DMS53 treated with DMSO at 0.1 percent for 48 hours (cell line): ENCODE data around the gene KRT38.

ENCODE experiments used
- DNase-seq: peaks from one replicate; lab custom pipeline; 2025; ENCODE audit not compliant: unreplicated experiment; lab: John Stamatoyannopoulos, UW

Gene KRT38

GRCh38 chr17:41440531-41441033 is at the start of gene KRT38:
KRT38 (minus strand) TSS chr17:41440983; CDS start chr17:41440921, 62 bp downstream.
- DNase-seq = no peak

- no peak for DNase-seq
Measured at GRCh38 chr17:41489531-41489930, 48.7 kb upstream of the KRT38 start, which contains the start of gene KRT36. KRT36 (minus strand) TSS chr17:41489910; CDS start chr17:41489864, 46 bp downstream.

- DNase-seq = no peak
Measured at GRCh38 chr17:41486809-41487530, 46.2 kb upstream of the KRT38 start.

GRCh38 chr17:41486316-41486715 is 45.5 kb upstream of the KRT38 start:
- no peak for DNase-seq

- no peak for DNase-seq
Measured at GRCh38 chr17:41484920-41485904, 44.4 kb upstream of the KRT38 start.

GRCh38 chr17:41483991-41484826 is 43.4 kb upstream of the KRT38 start:
- no peak for DNase-seq

- no peak for DNase-seq
Measured at GRCh38 chr17:41483531-41483930, 42.7 kb upstream of the KRT38 start.

GRCh38 chr17:41481036-41481435 is 40.3 kb upstream of the KRT38 start, which contains the start of gene KRT35:
KRT35 (minus strand) TSS chr17:41481151; CDS start chr17:41481097, 54 bp downstream.
- DNase-seq = no peak

- DNase-seq = no peak
Measured at GRCh38 chr17:41480581-41480980, 39.8 kb upstream of the KRT38 start.

GRCh38 chr17:41480136-41480535 is 39.4 kb upstream of the KRT38 start:
- DNase-seq = no peak

- no peak for DNase-seq
Measured at GRCh38 chr17:41478237-41478636, 37.5 kb upstream of the KRT38 start.

GRCh38 chr17:41476866-41477815 is 36.4 kb upstream of the KRT38 start:
- DNase-seq = no peak

GRCh38 chr17:41475421-41475820 is 34.6 kb upstream of the KRT38 start:
- no peak for DNase-seq

- no peak for DNase-seq
Measured at GRCh38 chr17:41474863-41475262, 34.1 kb upstream of the KRT38 start.

- DNase-seq = no peak
Measured at GRCh38 chr17:41468346-41468745, 27.6 kb upstream of the KRT38 start.

GRCh38 chr17:41467561-41467960 is 26.8 kb upstream of the KRT38 start:
- no peak for DNase-seq

GRCh38 chr17:41466988-41467387 is 26.2 kb upstream of the KRT38 start, which contains the start of gene KRT32:
KRT32 (minus strand) TSS chr17:41467386; CDS start chr17:41467325, 61 bp downstream.
- no peak for DNase-seq

- no peak for DNase-seq
Measured at GRCh38 chr17:41464682-41465081, 23.9 kb upstream of the KRT38 start.

- no peak for DNase-seq
Measured at GRCh38 chr17:41464173-41464572, 23.4 kb upstream of the KRT38 start.
